ES-I3 (cell line): ENCODE measurements around the gene LDHAL6A.

Experiments used
- H3K36me3 ChIP-seq: 2 replicates; pipeline ENCODE4 v1.6.1; 2013; ENCODE audit warnings: mild to moderate bottlenecking, low read length, control low read depth, moderate library complexity; ENCODE audit not compliant: insufficient read depth
- H3K4me1 ChIP-seq: 2 replicates; pipeline ENCODE4 v1.6.1; 2013; ENCODE audit warnings: mild to moderate bottlenecking, control low read depth, low read length; ENCODE audit not compliant: insufficient read depth
- H3K9ac ChIP-seq: 2 replicates; pipeline ENCODE4 v1.6.1; 2013; ENCODE audit warnings: low read depth, mild to moderate bottlenecking, low read length, moderate library complexity
- H3K9me3 ChIP-seq: 2 replicates; pipeline ENCODE4 v1.6.1; 2013; ENCODE audit warnings: mild to moderate bottlenecking, low read length, moderate library complexity; ENCODE audit not compliant: control insufficient read depth, insufficient read depth

Gene LDHAL6A

GRCh38 chr11:18501629-18502028, 46.0 kb downstream of the LDHAL6A start:
- H3K36me3 ChIP-seq = peaks cover 5% of the 10 kb centered on the region
- no peak overlapping the region for H3K9ac ChIP-seq
- no peaks in the 10 kb centered on the region for H3K4me1 ChIP-seq
- H3K9me3 ChIP-seq = no peaks in the 10 kb centered on the region

GRCh38 chr11:18502352-18502751, 46.7 kb downstream of the LDHAL6A start:
- Histone ChIP-seq H3K9ac (no peak overlapping the region), H3K36me3 (peaks cover 5% of the 10 kb centered on the region), H3K4me1 (no peaks in the 10 kb centered on the region), H3K9me3 (no peaks in the 10 kb centered on the region)

- no peak overlapping the region for H3K9ac ChIP-seq
- H3K36me3 ChIP-seq = peaks cover 4% of the 10 kb centered on the region
- H3K4me1 ChIP-seq = no peaks in the 10 kb centered on the region
- no peaks in the 10 kb centered on the region for H3K9me3 ChIP-seq
Observed at GRCh38 chr11:18521122-18521521, 65.5 kb downstream of the LDHAL6A start.

GRCh38 chr11:18522388-18522787, 66.7 kb downstream of the LDHAL6A start:
- no peaks in the 10 kb centered on the region for H3K9me3 ChIP-seq

GRCh38 chr11:18523084-18523483, 67.4 kb downstream of the LDHAL6A start:
- Histone ChIP-seq H3K9me3 (no peaks in the 10 kb centered on the region), H3K36me3 (peaks cover 4% of the 10 kb centered on the region), H3K4me1 (no peaks in the 10 kb centered on the region), H3K9ac (no peak overlapping the region)

More at GRCh38 chr11:18522388-18522787, 66.7 kb downstream of the LDHAL6A start:
- Histone ChIP-seq H3K4me1 (no peaks in the 10 kb centered on the region), H3K36me3 (peaks cover 4% of the 10 kb centered on the region), H3K9ac (no peak overlapping the region)

- Histone ChIP-seq H3K9me3 (no peaks in the 10 kb centered on the region), H3K36me3 (peaks cover 4% of the 10 kb centered on the region), H3K4me1 (no peaks in the 10 kb centered on the region), H3K9ac (no peak overlapping the region)
Observed at GRCh38 chr11:18524248-18524647, 68.6 kb downstream of the LDHAL6A start.

GRCh38 chr11:18526130-18526520, 70.5 kb downstream of the LDHAL6A start:
- H3K9me3 ChIP-seq = no peaks in the 10 kb centered on the region
- H3K9ac ChIP-seq = peak overlapping the region; percentile 74
- peaks cover 4% of the 10 kb centered on the region for H3K36me3 ChIP-seq
- H3K4me1 ChIP-seq = no peaks in the 10 kb centered on the region

- no peaks in the 10 kb centered on the region for H3K4me1 ChIP-seq
- peak within 1 kb of the TSS; percentile 74 for H3K9ac ChIP-seq
- no peaks in the 10 kb centered on the region for H3K9me3 ChIP-seq
- peaks cover 4% of the 10 kb centered on the region for H3K36me3 ChIP-seq
Observed at GRCh38 chr11:18526521-18527296, 71.1 kb downstream of the LDHAL6A start, which contains the start of gene TSG101. Gene TSG101, minus strand, starts transcription at chr11:18526942. Its CDS starts 126 bp downstream, at chr11:18526816.

- H3K36me3 ChIP-seq = peaks cover 4% of the 10 kb centered on the region
- H3K4me1 ChIP-seq = no peaks in the 10 kb centered on the region
- no peaks in the 10 kb centered on the region for H3K9me3 ChIP-seq
- peak overlapping the region; percentile 74 for H3K9ac ChIP-seq
Observed at GRCh38 chr11:18527512-18527911, 71.9 kb downstream of the LDHAL6A start.
